Psoas muscle (tissue), 8 donors: ENCODE data around the gene LECT2. TPM values are rescaled to one million over a fixed set of nuclear protein-coding genes. Genes with fewer than 3 reads are reported as not detected.

Experiments
- ATAC-seq, 4 donors: fragments of 200-7000 bp; cut with Tn5 transposase; one replicate each; pipeline ENCODE4 v1.9.1; 2020; ENCODE audit warnings: moderate library complexity in 3 of 4, mild to moderate bottlenecking in 2 of 4
- DNase-seq, 2 donors: peaks; one replicate each; pipeline ENCODE4 v3.0.0-alpha.2; 2020
- H3K27ac ChIP-seq: fragments of 200-600 bp; one replicate; pipeline ENCODE4 v1.8.0; 2022
- H3K27me3 ChIP-seq, 3 donors: fragments of 200-600 bp in 1 of 3; one replicate each; pipeline versions ENCODE4 v1.6.1 to v1.8.0; 2013 to 2022; ENCODE audit warnings: low read length in 2 of 3, mild to moderate bottlenecking in 2 of 3, moderate library complexity in 1 of 3; ENCODE audit not compliant: insufficient read depth in 3 of 3
- H3K36me3 ChIP-seq, 2 donors: fragments of 200-600 bp in 1 of 2; one replicate each; pipeline versions ENCODE4 v1.6.1 to v1.8.0; 2013 to 2022; ENCODE audit warnings: low read depth in 1 of 2, mild to moderate bottlenecking in 1 of 2, moderate library complexity in 1 of 2; ENCODE audit not compliant: insufficient read depth in 1 of 2
- H3K4me1 ChIP-seq: fragments of 200-600 bp; one replicate; pipeline ENCODE4 v1.8.0; 2022
- H3K4me3 ChIP-seq: fragments of 200-600 bp; one replicate; pipeline ENCODE4 v1.8.0; 2022; ENCODE audit warnings: mild to moderate bottlenecking
- H3K9me3 ChIP-seq: fragments of 200-600 bp; one replicate; pipeline ENCODE4 v1.8.0; 2022
- WGBS, 3 donors: extraction: QIAGEN DNeasy Blood & Tissue Kit; methylation state at CpG; one replicate each; pipeline versions ENCODE4 v1.1.6 to v1.1.7; 2013; 5-methylcytosine and 5-hydroxymethylcytosine counted together
- intact Hi-C, 2 donors: fragments of 100-400 bp; cut with DNase I; formaldehyde crosslinking; loops; one replicate each; pipeline versions ENCODE4 v1.11.0 to v1.14.2; 2022
- polyA plus RNA-seq, 3 donors: library from polyadenylated mRNA; stranded (reverse); fragments of 200-250 nt; gene quantifications; one replicate each; pipeline ENCODE4 v1.2.3, GENCODE V29; 2013
- total RNA-seq, 4 donors: library from RNA; stranded (reverse); fragmentation: NEBNext Ultra II Directional in 2 of 4; extraction: Animal tissue kit (Norgen Biotek cat#: 25700) in 2 of 4; gene quantifications; one replicate each; pipeline versions ENCODE4 v1.2.1 to v1.2.4, GENCODE V29; 2021 to 2023
- TF ChIP-seq, protein P1 (sequence below): fragments of 200-600 bp; IDR thresholded peaks from one replicate; pipeline ENCODE4 v1.8.0; 2022; ENCODE audit warnings: antibody characterized with exemption
- donor health status: healthy with polysubstance abuse.
- donor health status: DM: no; HTN: no; CAD: no; lungs with moderate emphysema.
- donor health status: Bipolar disorder and iron deficiency.
- donor health status: healthy.
- donor health status: DM: yes; HTN: yes; CAD: no.
- donor health status: DM: no; HTN: no; CAD: no.
- donor health status: DM: no; HTN: no; CAD: no.
- donor health status: DM: yes; HTN: yes; CAD: no.

The LECT2 gene
- total and polyA plus RNA-seq, 7 donors, result not detected

DNA sequence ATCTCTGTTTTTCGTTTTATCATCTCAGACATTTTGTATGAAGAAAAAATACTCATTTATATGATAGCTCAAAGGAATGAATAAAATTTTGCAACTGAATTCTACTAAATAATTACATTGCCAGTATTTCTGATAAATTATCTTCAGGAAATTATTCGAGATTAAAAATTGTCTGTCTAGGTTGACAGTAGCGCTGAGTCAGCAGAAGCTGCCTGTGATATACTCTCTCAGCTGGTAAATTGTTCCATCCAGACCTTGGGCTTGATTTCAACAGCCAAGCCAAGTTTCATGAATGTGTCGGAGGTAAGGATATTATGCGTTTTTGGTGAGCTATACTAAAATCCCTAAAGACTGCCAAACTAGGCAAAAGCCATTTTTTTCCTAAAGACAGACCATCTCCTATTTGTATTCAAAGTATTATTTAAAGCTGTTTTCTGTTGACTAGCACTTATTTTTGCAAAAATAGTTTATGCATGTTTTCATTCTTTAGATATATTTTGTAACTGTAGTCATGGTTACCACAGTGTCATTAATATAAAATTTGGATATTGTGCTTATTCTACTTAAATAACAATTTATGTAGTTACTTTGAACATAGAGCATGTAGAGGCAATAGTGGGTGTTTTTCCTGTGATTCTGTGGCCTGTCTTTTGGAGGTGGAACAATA lies 17.4 kb downstream of the LECT2 start:
- Histone ChIP-seq H3K9me3 (no peaks in the 10 kb centered on the region), H3K27ac (no peak overlapping the region), H3K27me3 (peaks cover 0 to 2% (median 0%) of the 10 kb centered on the region in 3 donors), H3K36me3 (no peaks in the 10 kb centered on the region), H3K4me3 (no peak overlapping the region), H3K4me1 (no peaks in the 10 kb centered on the region)
- ATAC-seq (no peak), DNase-seq (no peak)
- intact Hi-C loops, result no loop called here
- TF ChIP-seq, protein P1, sequence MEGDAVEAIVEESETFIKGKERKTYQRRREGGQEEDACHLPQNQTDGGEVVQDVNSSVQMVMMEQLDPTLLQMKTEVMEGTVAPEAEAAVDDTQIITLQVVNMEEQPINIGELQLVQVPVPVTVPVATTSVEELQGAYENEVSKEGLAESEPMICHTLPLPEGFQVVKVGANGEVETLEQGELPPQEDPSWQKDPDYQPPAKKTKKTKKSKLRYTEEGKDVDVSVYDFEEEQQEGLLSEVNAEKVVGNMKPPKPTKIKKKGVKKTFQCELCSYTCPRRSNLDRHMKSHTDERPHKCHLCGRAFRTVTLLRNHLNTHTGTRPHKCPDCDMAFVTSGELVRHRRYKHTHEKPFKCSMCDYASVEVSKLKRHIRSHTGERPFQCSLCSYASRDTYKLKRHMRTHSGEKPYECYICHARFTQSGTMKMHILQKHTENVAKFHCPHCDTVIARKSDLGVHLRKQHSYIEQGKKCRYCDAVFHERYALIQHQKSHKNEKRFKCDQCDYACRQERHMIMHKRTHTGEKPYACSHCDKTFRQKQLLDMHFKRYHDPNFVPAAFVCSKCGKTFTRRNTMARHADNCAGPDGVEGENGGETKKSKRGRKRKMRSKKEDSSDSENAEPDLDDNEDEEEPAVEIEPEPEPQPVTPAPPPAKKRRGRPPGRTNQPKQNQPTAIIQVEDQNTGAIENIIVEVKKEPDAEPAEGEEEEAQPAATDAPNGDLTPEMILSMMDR, result no peak
- WGBS, 3 donors, result 87 to 92% (median 89%) methylated on average over 5 of the region's 5 CpGs

- 25 to 44% (median 37%) methylated on average over 3 of the region's 3 CpGs for WGBS, 3 donors
These were observed 19.8 kb downstream of the LECT2 start for GRCh38 chr5:135934939-135935338.

GRCh38 chr5:135930949-135931295 lies 23.9 kb downstream of the LECT2 start:
- Histone ChIP-seq H3K4me1 (no peaks in the 10 kb centered on the region), H3K36me3 (no peaks in the 10 kb centered on the region), H3K27me3 (peaks cover 6 to 54% (median 9%) of the 10 kb centered on the region in 3 donors), H3K4me3 (no peak overlapping the region), H3K27ac (no peak overlapping the region), H3K9me3 (no peaks in the 10 kb centered on the region)
- 57 to 72% (median 61%) methylated on average over 18 of the region's 18 CpGs for WGBS, 3 donors
- ATAC-seq (no peak), DNase-seq (no peak)
- intact Hi-C loops, result no loop called here
- TF ChIP-seq, protein P1, result no peak

More at GRCh38 chr5:135934939-135935338, 19.8 kb downstream of the LECT2 start:
- TF ChIP-seq, protein P1, result no peak
- Histone ChIP-seq H3K4me3 (no peak overlapping the region), H3K27me3 (peaks cover 6 to 14% (median 6%) of the 10 kb centered on the region in 3 donors), H3K4me1 (no peaks in the 10 kb centered on the region), H3K36me3 (no peaks in the 10 kb centered on the region), H3K27ac (no peak overlapping the region), H3K9me3 (no peaks in the 10 kb centered on the region)
- ATAC-seq (peak in 2 of 4 donors; percentile 46 to 77), DNase-seq (no peak)
- intact Hi-C loops, result no loop called here

- H3K9me3 ChIP-seq, result no peaks in the 10 kb centered on the region
- H3K4me1 ChIP-seq, result no peaks in the 10 kb centered on the region
- H3K4me3 ChIP-seq, result peak overlapping the region; percentile 55
- H3K27ac ChIP-seq, result no peak overlapping the region
- no peaks in the 10 kb centered on the region for H3K36me3 ChIP-seq
- 4 to 8% (median 5%) methylated on average over 68 to 99 of the region's 99 CpGs for WGBS, 3 donors
- H3K27me3 ChIP-seq, result peaks cover 7 to 60% (median 9%) of the 10 kb centered on the region in 3 donors
- no peak for ATAC-seq
- peak in 1 of 2 donors; percentile 48 for DNase-seq
- TF ChIP-seq, protein P1, result no peak
- intact Hi-C loops, result no loop called here
These were observed 24.5 kb downstream of the LECT2 start for GRCh38 chr5:135930029-135930948.
